HG03469 (cell line): ENCODE results near the gene FBXL13.
"Not testable (repeated sequence)": the region's sequence is repeated elsewhere in the genome, so short reads cannot be mapped to it uniquely, and the experiment has no call there.

ENCODE experiments used
- ATAC-seq: cut with Tn5 transposase; IDR thresholded peaks from one replicate; pipeline ENCODE4 v1.9.1; 2021; ENCODE audit warnings: mild to moderate bottlenecking, moderate library complexity, moderate number of reproducible peaks; ENCODE audit not compliant: unreplicated experiment

FBXL13 gene

DNA sequence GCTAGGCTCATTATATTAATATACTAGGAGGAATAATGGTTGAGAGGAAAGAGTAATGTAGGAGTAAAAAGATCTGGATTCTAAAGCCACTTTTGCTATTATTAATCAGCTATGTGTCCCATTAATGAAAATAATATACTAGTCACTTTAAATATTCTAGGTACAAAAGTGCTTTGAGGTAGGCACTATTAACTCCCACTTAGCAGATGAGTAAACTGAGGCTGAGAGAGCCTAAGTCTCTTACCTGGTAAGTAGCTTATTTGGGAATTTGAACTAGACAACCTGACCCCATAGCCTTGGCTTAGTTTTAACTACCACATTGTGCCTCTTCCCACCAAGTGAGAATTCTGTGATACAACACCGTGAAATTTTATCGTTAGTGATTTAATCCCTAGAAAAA lies 6.3 kb upstream of the FBXL13 start:
- ATAC-seq = no peak

DNA sequence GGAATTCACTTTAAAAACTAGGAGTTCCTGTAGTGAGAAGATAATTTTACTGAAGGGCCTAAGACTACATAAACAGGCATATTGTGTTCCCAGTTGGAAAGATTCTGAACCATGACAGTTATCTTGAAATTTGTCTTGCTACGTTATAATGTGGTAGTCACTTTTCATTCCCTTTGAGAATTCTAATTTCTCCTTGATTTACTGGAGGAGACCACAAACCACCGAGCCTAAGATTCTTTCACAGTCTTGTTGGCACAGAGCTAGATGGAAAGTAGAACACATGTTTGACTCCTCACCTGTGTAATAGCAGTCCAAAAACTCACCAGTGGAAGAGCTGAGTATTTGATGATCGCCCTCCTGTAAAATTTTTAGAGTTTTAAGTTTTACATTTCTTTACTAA lies 5.2 kb upstream of the FBXL13 start:
- ATAC-seq = no peak

DNA sequence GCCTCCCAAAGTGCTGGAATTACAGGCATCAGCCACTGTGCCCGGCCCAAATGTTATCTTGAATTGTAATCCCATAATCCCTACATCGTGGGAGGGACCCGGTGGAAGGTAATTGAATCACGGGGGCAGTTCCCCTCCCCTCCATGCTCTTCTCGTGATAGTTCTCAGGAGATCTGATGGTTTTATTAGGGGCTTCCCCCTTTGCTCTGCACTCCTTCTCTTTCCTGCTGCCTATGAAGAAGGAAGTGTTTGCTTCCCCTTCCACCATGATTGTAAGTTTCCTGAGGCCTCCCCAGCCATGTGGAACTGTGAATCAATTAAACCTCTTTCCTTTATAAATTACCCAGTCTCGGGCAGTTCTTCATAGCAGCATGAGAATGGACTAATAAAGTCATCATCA lies 3.6 kb upstream of the FBXL13 start:
- not testable (repeated sequence) for ATAC-seq

DNA sequence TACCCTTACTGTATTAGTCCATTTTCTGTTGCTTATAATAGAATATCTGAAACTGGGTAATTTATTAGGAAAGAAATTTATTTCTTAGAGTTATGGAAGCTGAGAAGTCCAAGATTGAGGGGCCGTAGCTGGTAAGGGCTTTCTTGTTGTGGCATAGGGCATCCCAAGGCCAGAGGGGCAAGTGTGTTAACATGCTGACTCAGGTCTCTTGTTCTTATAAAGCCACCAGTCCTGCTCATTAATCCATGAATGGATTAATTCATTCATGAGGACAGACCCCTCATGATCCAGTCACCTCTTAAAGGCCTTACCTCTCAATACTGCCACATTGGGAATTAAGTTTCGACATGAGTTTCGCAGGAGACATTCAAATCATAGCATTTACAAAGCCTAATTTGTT lies 2.7 kb upstream of the FBXL13 start:
- ATAC-seq = no peak

DNA sequence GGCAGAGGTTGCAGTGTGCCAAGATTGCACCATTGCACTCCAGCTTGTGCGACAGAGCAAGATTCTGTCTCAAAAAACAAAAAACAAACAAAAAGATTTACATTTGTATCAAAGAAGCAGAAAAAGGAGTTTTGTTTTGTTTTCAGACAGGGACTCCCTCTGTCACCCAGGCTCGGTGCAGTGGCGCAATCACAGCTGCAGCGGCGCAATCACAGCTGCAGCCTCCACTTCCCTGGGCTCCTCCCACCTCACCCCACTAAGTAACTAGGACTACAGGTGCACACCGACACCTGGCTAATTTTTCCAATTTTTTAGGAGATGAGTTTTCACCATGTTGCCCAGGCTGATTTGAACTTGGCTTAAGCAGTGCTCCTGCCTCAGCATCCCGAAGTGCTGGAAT lies 2.2 kb upstream of the FBXL13 start:
- ATAC-seq = no peak

DNA sequence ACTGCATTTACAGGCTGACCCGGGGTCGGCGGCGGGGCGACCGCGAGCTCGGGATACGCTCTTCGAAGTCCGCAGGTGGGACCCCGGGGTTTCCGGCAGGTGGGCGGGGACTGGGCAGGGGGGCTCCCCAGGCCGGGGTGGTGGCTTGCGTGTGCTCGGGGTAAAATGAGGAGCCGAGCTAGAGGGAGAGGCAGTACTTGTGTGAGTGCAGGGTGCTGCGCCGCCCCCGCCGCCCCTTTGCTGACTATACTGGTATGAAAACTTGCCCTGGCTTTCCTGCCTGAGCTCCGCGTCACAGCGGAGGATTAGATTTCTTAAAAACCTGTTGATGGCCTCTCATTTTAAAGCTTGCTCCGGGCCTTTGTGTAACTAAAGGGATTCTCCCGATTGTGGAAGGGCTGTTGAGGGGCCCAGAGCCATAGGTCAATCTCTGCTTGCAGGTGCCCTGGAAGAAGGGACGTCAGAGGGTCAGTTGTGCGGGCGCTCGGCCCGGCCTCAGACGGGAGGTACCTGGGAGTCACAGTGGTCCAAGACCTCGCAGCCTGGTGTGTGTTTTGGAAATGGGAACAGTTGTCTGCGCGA lies 832 bp upstream of the FBXL13 start:
- ATAC-seq = peak; percentile 23

DNA sequence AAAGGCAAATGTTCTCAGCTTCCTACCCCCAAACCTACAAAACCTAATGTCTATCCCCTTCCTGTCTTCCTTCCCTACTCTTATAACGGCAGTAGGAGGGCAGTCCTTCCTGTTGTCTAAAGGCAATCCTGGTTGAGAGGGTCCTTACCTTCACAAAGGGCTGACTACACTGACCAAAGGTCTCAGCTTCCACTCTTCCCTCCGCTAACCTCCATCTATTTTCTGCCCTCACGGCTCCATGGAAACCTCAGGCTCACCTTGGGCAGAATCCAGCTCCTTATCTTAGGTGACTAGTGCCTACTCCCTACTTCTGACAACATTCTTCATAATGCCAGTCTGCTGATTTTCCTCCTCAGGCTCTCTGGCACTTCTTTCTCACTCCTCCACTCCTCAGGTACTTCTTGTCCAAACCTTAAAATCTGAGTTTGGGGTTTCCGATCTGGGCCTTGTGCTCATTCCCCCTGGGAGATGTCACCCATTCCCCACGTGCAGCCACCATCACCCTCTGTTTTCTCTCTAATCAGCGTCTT lies 542 bp downstream of the FBXL13 start:
- ATAC-seq = no peak

DNA sequence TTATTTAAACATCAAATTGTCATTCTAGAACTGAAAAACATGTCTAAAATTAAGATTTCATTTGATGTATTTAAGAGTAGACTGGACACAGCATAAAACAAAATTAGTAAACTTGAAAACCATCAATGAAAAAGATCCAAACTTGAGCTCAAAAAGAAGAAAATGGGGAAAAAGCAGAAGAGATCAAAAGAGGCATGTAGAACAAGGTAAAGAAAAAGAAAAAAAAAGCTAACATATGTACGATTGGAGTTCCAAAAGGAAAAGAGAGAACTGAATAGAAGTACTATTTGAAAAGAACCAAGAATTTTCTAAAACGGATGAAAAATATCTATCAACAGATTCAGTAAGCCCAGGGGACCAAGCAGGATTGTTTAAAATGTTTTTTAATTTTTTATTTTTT lies 3.6 kb downstream of the FBXL13 start:
- ATAC-seq = no peak

DNA sequence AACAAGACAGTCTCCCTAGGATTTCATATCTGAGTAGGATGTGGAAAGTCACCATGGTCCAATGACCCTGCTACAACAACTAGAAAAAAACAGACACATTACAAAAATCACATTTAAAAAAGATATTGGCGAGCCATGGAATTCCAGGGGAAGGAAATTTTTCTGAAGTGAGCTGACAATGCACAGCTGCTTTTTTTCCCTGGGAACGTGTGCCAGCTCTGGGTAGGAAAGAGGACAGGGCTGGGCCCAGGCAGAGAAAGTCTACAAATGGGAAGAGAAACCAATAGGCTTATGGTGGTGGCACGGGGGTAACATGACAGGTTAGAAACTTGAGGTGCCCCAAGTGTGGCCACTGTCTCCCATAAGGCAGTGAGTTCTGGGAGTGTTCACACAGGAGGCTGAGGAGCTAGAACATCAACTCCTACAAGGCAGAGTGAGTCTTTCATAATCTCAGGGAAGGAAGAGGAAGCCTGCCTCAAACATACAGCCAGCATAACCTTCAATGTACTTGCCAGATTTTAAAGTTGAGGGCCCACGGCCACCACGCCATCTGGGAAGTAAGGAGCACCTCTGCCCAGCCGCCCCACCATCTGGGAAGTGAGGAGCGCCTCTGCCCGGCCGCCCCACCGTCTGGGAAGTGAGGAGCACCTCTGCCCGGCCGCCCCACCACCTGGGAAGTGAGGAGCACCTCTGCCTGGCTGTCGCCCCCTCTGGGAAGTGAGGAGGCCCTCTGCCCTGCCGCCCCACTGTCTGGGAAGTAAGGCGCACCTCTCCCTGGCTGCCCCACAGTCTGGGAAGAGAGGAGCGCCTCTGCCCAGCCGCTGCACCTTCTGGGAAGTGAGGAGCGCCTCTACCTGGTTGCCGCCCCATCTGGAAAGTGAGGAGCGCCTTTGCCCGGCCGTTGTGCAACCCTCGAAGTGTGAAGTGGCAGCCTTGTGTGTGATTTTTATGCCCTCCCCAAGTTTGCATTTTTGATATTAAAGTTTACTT lies 5.9 kb downstream of the FBXL13 start:
- ATAC-seq = no peak

DNA sequence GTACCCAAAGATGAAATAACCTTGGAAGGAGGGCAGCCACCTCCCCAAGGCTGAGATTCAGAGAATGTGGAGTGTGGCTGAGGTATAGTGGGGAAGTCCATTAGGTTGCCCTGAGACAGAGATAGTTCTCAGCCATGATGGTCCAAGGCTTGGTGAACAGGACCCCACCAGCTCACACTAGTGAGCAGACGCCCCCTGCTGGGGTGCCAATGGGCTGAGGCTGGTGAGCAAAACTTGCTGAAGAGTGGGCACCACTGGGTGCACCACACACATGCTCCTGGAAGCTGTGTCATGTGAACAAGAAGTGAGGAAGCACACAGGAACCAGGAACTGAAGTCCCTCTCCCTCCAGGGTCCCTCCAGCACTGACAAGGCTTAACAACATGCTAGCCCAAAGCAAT lies 8.9 kb downstream of the FBXL13 start:
- ATAC-seq = no peak

DNA sequence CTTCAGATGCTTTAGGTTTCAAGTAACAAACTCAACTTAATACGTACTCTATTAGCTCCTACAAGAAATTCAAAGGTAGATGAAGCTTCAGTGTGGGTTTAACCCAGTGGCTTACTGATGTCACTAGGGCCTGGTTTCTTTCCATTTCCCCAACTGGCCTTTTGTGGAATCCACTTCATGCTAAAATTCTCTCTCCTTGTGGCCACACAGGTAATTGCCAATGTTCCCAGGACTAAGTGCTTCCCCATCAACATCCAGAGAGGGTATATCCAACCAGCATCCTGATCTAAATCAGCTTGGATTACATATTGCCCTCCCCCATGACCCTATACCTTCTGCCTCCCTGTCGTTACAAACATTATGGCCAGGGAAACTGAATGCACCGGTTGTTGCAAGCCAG lies 10.7 kb downstream of the FBXL13 start:
- no peak for ATAC-seq

DNA sequence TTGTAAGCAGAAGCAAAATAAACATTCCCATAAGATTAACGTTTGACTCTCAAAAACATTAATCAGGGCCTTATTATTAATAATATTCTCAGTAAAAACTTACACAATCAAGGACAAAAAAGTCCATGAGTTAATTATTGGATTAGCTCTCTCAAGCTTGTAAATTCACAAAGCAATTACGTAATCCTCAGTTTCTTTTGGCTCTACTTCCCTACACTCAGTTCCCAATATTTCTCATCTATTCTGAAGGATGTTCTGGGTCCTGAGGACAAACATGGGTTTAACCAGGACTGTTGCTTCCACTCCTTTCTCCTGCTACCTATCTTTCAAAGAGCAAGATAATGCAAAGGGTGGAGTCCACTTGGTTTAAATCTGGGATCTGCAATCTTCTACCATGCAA lies 15.1 kb downstream of the FBXL13 start:
- no peak for ATAC-seq

DNA sequence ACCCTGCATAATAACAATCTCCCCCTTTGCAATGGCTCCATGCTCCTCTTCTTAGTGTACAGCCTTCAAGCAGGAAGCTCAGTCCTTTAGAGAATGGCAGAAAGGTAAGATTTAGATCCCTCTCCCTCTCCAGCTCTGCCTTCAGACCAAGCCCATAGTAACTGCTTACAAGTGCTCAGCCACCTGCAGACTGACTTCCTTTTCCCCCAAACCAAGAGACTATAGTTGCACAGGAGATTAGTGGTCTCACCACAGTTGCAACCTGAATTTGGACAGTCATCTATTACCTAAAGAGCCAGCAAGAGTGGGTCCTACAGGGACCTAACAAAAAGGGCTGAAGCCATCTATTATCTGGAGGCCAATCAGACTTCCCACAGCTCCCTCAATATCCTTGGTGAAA lies 16.5 kb downstream of the FBXL13 start:
- ATAC-seq = no peak

DNA sequence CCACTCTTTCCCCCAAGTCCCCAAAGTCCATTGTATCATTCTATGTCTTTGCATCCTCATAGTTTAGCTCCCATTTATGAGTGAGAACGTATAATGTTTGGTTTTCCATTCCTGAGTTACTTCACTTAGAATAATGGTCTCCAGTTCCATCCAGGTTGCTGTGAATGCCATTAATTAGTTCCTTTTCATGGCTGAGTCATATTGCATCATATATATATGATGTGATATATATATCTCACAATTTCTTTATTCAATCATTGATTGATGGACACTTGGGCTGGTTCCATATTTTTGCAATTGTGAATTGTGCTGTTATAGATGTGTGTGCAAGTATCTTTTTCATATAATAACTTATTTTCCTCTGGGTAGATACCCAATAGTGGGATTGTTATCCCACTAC lies 18.6 kb downstream of the FBXL13 start:
- ATAC-seq = not testable (repeated sequence)

DNA sequence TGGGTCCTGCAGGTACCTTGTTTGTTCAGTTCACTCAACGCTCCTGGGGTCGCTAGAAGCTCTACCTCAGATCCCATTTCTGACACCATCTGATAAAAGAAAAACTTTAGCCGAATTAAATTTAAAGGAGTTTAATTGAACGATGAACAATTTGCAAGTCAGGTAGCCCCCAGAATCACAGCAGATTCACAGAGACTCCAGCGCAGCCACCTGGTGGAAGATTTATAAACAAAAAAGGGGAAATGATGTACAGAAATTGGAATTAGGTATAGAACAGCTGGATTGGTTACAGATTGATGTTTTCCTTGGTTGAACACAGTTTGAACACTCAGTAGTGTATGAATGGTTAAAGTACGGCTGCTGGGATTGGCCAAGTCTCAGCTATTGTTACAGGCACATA lies 23.1 kb downstream of the FBXL13 start:
- ATAC-seq = no peak

DNA sequence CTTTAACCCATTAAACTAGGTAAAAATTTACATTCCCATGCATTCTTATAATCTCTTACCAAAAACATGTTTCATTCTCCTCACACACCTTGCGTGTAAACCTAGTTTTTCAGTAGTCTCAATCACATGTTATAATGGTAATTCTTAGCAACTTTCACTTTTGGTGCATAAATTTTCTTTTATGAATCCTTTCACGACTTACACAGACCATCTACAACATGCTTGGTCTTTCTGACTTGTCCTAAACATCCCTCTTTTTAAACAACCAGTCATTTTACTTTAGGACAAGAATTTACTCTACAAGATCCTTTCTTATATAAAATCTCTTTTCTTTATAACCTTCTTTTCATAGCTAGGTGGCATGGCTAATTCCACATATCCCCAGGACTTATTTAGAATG lies 25.8 kb downstream of the FBXL13 start:
- no peak for ATAC-seq

DNA sequence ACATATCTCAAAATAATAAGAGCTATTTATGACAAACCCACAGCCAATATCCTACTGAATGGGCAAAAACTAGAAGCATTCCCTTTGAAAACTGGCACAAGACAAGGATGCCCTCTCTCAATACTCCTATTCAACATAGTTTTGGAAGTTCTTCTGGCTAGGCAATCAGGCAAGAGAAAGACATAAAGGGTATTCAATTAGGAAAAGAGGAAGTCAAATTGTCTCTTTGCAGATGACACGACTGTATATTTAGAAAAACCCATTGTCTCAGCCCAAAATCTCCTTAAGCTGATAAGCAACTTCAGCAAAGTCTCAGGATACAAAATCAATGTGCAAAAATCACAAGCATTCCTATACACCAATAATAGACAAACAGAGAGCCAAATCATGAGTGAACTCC lies 32.8 kb downstream of the FBXL13 start:
- ATAC-seq = not testable (repeated sequence)

DNA sequence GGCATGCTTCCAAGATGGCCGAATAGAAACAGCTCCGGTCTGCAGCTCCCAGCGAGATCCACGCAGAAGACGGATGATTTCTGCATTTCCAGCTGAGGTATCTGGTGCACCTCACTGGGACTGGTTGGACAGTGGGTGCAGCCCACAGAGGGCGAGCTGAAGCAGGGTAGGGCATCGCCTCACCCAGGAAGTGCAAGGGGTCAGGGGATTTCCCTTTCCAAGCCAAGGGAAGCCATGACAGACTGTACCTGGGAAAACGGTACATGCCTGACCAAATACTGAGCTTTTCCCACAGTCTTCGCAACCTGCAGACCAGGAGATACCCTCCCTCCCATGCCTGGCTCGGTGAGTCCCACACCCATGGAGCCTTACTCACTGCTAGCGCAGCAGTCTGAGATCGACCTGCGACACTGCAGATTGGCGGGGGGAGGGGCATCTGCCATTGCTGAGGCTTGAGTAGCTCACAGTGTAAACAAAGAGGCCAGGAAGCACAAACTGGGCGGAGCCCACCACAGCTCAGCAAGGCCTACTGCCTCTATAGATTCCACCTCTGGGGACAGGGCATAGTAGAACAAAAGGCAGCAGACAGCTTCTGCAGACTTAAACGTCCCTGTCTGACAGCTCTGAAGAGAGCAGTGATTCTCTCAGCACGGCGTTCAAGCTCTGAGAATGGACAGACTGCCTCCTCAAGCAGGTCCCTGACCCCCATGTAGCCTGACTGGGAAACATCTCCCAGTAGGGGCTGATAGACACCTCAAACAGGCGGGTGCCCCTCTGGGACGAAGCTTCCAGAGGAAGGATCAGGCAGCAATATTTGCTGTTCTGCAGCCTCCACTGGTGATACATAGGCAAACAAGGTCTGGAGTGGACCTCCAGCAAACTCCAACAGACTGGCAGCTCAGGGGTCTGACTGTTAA lies 36.5 kb downstream of the FBXL13 start:
- ATAC-seq = not testable (repeated sequence)

DNA sequence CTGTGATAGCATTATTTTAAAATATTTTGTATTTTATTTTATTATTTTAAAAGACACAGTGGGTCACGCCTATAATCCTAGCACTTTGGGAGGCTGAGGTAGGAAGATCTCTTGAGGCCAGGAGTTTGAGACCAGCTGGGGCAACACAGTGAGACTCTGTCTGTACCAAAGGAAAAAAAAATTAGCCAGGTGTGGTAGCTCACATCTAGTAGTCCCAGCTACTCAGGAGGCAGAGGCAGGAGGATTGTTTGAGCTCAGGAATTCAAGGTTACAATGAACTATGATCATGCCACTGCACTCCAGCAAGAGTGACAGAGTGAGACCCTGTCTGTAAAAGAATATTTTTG lies 37.1 kb downstream of the FBXL13 start:
- no peak for ATAC-seq

DNA sequence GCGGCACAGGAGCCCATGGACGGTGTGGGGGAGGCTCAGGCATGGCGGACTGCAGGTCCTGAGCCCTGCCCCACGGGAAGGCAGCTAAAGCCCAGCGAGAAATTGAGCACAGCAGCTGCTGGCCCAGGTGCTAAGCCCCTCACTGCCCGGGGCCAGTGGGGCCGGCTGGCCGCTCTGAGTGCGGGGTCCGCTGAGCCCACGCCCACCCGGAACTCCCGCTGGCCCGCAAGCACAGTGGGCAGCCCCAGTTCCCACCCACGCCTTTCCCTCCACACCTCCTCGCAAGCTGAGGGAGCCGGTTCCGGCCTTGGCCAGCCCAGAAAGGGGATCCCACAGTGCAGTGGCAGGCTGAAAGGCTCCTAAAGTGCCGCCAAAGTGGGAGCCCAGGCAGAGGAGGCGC lies 40.3 kb downstream of the FBXL13 start:
- ATAC-seq = not testable (repeated sequence)

DNA sequence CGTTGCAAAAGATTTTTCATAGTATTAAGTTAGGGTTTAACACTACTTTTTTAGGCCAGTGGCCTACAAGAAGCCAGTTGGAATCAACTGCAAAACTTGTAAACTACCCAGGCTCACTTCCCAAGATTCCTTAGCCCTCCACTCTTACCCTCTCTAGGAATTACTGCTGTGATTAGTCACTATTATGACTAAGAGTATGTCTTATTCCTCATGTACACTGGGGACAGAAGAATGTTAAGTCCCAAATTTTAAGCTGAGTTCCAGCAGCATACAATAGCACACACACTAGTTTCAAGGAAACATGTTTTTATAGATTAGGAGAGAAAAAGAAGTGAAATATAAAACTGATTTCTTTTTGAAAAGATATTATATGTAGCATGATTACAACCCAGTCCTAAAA lies 42.8 kb downstream of the FBXL13 start:
- no peak for ATAC-seq
